Hematopoietic multipotent progenitor cell treated with erythropoietin and hydrocortisone succinate and interleukin-3 and kit ligand, for 4 days (in vitro differentiated cells): ENCODE data around the gene MAB21L2.

Experiments used
- DNase-seq: peaks from one replicate; pipeline ENCODE4 v3.0.0-alpha.2; 2015

Gene MAB21L2

GRCh38 chr4:150619042-150619441, 37.1 kb downstream of the MAB21L2 start:
- DNase-seq = no peak

DNA sequence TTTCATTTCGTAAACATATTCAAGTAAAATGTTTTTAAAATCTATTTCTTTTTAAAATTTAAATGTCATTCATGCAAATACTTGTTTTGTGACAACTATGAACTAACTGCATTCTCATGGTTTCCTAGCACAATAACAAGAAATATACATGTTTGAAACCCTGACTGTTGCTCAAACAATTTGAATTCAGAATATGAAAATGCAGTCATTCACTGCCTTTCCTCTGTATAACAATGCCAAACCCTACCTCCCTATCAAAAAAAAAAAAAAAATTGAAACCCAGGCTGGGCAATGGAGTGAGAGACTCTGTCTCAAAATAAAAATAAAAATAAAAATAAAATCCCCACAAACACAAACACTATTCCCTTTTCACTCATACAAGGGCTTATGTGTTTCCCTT, 42.1 kb downstream of the MAB21L2 start:
- no peak for DNase-seq

DNA sequence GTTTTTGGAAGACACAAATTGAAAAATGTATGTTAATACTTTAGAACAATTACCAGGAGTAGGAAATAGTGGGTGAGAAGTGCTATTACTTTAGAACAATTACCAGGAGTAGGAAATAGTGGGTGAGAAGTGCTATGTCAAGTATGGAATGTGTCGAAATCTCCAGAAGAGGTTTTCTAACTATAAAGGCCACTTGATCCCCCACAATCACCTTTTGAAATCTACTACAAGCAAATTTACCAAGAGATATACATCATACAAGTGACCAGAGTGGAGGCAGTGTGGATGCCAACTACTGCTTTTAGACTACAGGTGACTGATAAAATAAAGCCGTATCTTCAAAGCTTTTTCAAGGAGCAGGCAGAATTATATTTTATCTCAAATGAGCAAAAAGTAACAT, 43.1 kb downstream of the MAB21L2 start:
- DNase-seq = peak; percentile 42

GRCh38 chr4:150628073-150628472, 46.1 kb downstream of the MAB21L2 start:
- no peak for DNase-seq

DNA sequence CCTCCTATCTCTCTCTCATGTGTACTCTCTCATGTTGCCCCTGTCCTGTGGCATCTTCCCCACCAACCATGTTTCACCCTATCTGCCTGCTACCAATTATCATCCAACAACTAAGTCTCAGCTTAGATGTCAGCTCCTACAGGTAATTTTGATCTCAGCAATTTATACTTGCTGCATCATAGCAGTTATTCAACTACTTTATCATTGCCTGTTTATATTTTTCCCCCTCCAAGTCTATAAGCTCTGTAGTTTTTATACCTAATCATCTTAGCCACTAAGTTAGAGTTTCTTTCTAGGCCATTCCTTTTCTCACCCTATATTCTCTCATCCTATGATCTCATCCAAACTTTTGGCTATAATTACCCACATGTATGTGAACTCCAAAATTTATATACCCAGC, 50.7 kb downstream of the MAB21L2 start:
- DNase-seq = no peak
